IMR-90 (cell line): ENCODE results near the gene DPP8. TPM values are rescaled to one million over a fixed set of nuclear protein-coding genes. Genes with fewer than 3 reads are reported as not detected.

Experiments
- ATAC-seq: fragments of 200-7000 bp; cut with Tn5 transposase; 2 replicates; pipeline ENCODE4 v1.9.1; 2020; ENCODE audit warnings: low read depth, mild to moderate bottlenecking, moderate library complexity
- BruUV-seq: library from RNA; stranded (reverse); fragments of 400-500 nt; replicated peaks from 2 replicates; lab custom pipeline; 2021; lab: Mats Ljungman, UMichigan
- CTCF ChIA-PET: fragments of 300-600 bp; formaldehyde crosslinking; extraction: SDS; loops from one replicate; lab custom pipeline; 2021; ENCODE audit warnings: antibody characterized with exemption; lab: Yijun Ruan, JAX
- POLR2A ChIA-PET: fragments of 300-600 bp; sonication (Branson Sonifier 250); formaldehyde crosslinking; loops from one replicate; lab custom pipeline; 2022; ENCODE audit warnings: antibody characterized with exemption; ENCODE audit not compliant: unreplicated experiment; lab: Charles Lee
- DNase-seq: peaks from one replicate; pipeline ENCODE4 v3.0.0; 2013
- H2AFZ ChIP-seq: replicated peaks from 2 replicates; pipeline ENCODE3; 2013; ENCODE audit warnings: low read length, mild to moderate bottlenecking; ENCODE audit not compliant: poor library complexity
- H2AK5ac ChIP-seq: 2 replicates; pipeline ENCODE4 v1.6.1; 2013; ENCODE audit warnings: low read depth, low read length, inconsistent platforms
- H2AK9ac ChIP-seq: replicated peaks from 2 replicates; pipeline ENCODE3; 2013; ENCODE audit warnings: mild to moderate bottlenecking, low read depth, low read length, moderate library complexity; ENCODE audit not compliant: poor library complexity
- H2BK120ac ChIP-seq: 2 replicates; pipeline ENCODE4 v1.6.1; 2013; ENCODE audit warnings: low read depth, low read length, inconsistent platforms
- H2BK15ac ChIP-seq: 3 replicates; pipeline ENCODE4 v1.6.1; 2013; ENCODE audit warnings: low read depth, low read length, inconsistent platforms
- H2BK20ac ChIP-seq: 2 replicates; pipeline ENCODE4 v1.6.1; 2013; ENCODE audit warnings: low read depth, mild to moderate bottlenecking, inconsistent platforms, low read length, moderate library complexity
- H2BK5ac ChIP-seq: 2 replicates; pipeline ENCODE4 v1.6.1; 2013; ENCODE audit warnings: mild to moderate bottlenecking, low read depth, low read length, inconsistent platforms; ENCODE audit not compliant: poor library complexity, severe bottlenecking
- H3K14ac ChIP-seq: replicated peaks from 2 replicates; pipeline ENCODE4 v1.6.1; 2013; ENCODE audit warnings: low read depth, low read length, inconsistent platforms
- H3K18ac ChIP-seq: 2 replicates; pipeline ENCODE4 v1.6.1; 2013; ENCODE audit warnings: low read depth, low read length, control low read depth
- H3K23ac ChIP-seq: 2 replicates; pipeline ENCODE4 v1.6.1; 2013; ENCODE audit warnings: low read depth, low read length, inconsistent platforms
- H3K27ac ChIP-seq: 2 replicates; pipeline ENCODE4 v1.5.1; 2013; ENCODE audit warnings: mild to moderate bottlenecking, control low read depth, low read length; ENCODE audit not compliant: insufficient read depth
- H3K27me3 ChIP-seq: 2 replicates; pipeline ENCODE4 v1.6.1; 2013; ENCODE audit warnings: low read length; ENCODE audit not compliant: control insufficient read depth, insufficient read depth
- H3K36me3 ChIP-seq: 2 replicates; pipeline ENCODE4 v1.6.1; 2013; ENCODE audit warnings: low read length, mixed read lengths; ENCODE audit not compliant: control insufficient read depth, insufficient read depth
- H3K4ac ChIP-seq: 2 replicates; pipeline ENCODE4 v1.6.1; 2013; ENCODE audit warnings: low read depth, low read length, inconsistent platforms
- H3K4me1 ChIP-seq: 2 replicates; pipeline ENCODE4 v1.6.1; 2013; ENCODE audit warnings: low read length, mixed read lengths; ENCODE audit not compliant: control insufficient read depth, insufficient read depth
- H3K4me2 ChIP-seq: 2 replicates; pipeline ENCODE4 v1.6.1; 2013; ENCODE audit warnings: low read depth, mild to moderate bottlenecking, control low read depth, low read length, moderate library complexity
- H3K4me3 ChIP-seq: 2 replicates; pipeline ENCODE4 v1.5.1; 2013; ENCODE audit warnings: low read depth, mild to moderate bottlenecking, control low read depth, low read length, moderate library complexity; ENCODE audit not compliant: insufficient read depth
- H3K56ac ChIP-seq: 2 replicates; pipeline ENCODE4 v1.6.1; 2013; ENCODE audit warnings: low read length, inconsistent platforms; ENCODE audit not compliant: insufficient read depth; ENCODE audit errors: extremely low read depth
- H3K79me1 ChIP-seq, 2 experiments: 2 replicates each; pipeline ENCODE4 v1.6.1; 2013; ENCODE audit warnings: low read length in 2 of 2, inconsistent platforms in 1 of 2, low read depth in 1 of 2
- H3K9ac ChIP-seq: 2 replicates; pipeline ENCODE4 v1.6.1; 2013; ENCODE audit warnings: low read depth, low read length, control low read depth
- H3K9me1 ChIP-seq: 2 replicates; pipeline ENCODE4 v1.6.1; 2013; ENCODE audit warnings: low read length, inconsistent platforms; ENCODE audit not compliant: insufficient read depth
- H3K9me3 ChIP-seq: 2 replicates; pipeline ENCODE4 v1.6.1; 2013; ENCODE audit warnings: low read length; ENCODE audit not compliant: control insufficient read depth, insufficient read depth
- H4K20me1 ChIP-seq: 2 replicates; pipeline ENCODE4 v1.6.1; 2013; ENCODE audit warnings: low read length, inconsistent platforms; ENCODE audit not compliant: insufficient read depth
- H4K5ac ChIP-seq: 2 replicates; pipeline ENCODE4 v1.6.1; 2013; ENCODE audit warnings: mild to moderate bottlenecking, low read depth, low read length, control low read depth
- H4K8ac ChIP-seq, 2 experiments: 2 replicates each; pipeline ENCODE4 v1.6.1; 2013; ENCODE audit warnings: low read depth in 2 of 2, low read length in 2 of 2, control low read depth in 1 of 2, inconsistent platforms in 1 of 2
- H4K91ac ChIP-seq: 2 replicates; pipeline ENCODE4 v1.6.1; 2013; ENCODE audit warnings: low read depth, low read length, inconsistent platforms; ENCODE audit not compliant: insufficient read depth
- BHLHE40 ChIP-seq: fragments of 150-350 bp; IDR thresholded peaks from 2 replicates; pipeline ENCODE4 v1.6.1; 2016; ENCODE audit warnings: mild to moderate bottlenecking, low read depth, low read length
- CEBPB ChIP-seq: IDR thresholded peaks from 2 replicates; pipeline ENCODE4 v1.6.1; 2012; ENCODE audit warnings: low read depth, low read length, improper control_type of control experiment
- CHD1 ChIP-seq: IDR thresholded peaks from 2 replicates; pipeline ENCODE4 v1.6.1; 2012; ENCODE audit warnings: low read depth, low read length, improper control_type of control experiment
- FOS ChIP-seq: fragments of 150-350 bp; IDR thresholded peaks from 2 replicates; pipeline ENCODE4 v1.6.1; 2016; ENCODE audit warnings: low read depth, low read length
- MAFK ChIP-seq: IDR thresholded peaks from 2 replicates; pipeline ENCODE4 v1.6.1; 2012; ENCODE audit warnings: low read depth, low read length, improper control_type of control experiment
- MAZ ChIP-seq: IDR thresholded peaks from 2 replicates; pipeline ENCODE4 v1.6.1; 2012; ENCODE audit warnings: low read depth, mild to moderate bottlenecking, low read length, improper control_type of control experiment, moderate library complexity, borderline replicate concordance
- MXI1 ChIP-seq: IDR thresholded peaks from 2 replicates; pipeline ENCODE4 v1.6.1; 2012; ENCODE audit warnings: low read depth, mild to moderate bottlenecking, low read length, moderate library complexity, borderline replicate concordance
- NFE2L2 ChIP-seq: fragments of 150-350 bp; IDR thresholded peaks from 2 replicates; pipeline ENCODE4 v1.6.1; 2016; ENCODE audit warnings: low read depth, mild to moderate bottlenecking, low read length
- POLR2A ChIP-seq: IDR thresholded peaks from 2 replicates; pipeline ENCODE4 v1.6.1; 2012; ENCODE audit warnings: mild to moderate bottlenecking, low read depth, low read length
- RAD21 ChIP-seq: IDR thresholded peaks from 2 replicates; pipeline ENCODE4 v1.6.1; 2012; ENCODE audit warnings: low read length, improper control_type of control experiment
- RCOR1 ChIP-seq: IDR thresholded peaks from 2 replicates; pipeline ENCODE4 v1.6.1; 2012; ENCODE audit warnings: mild to moderate bottlenecking, low read length, improper control_type of control experiment; ENCODE audit not compliant: insufficient replicate concordance
- RFX5 ChIP-seq: IDR thresholded peaks from 2 replicates; pipeline ENCODE4 v1.8.0; 2012; ENCODE audit warnings: low read depth, mild to moderate bottlenecking, low read length, moderate library complexity
- SMC3 ChIP-seq: fragments of 150-350 bp; IDR thresholded peaks from 2 replicates; pipeline ENCODE4 v1.6.1; 2016; ENCODE audit warnings: low read depth, mild to moderate bottlenecking, antibody characterized with exemption, low read length, moderate library complexity
- USF2 ChIP-seq: fragments of 150-350 bp; IDR thresholded peaks from 2 replicates; pipeline ENCODE4 v1.6.1; 2017; ENCODE audit warnings: mild to moderate bottlenecking, antibody characterized with exemption, low read length, low read depth
- WGBS, 2 experiments: methylation state at CpG; one replicate each; pipeline versions ENCODE4 v1.1.5 to v1.1.7; 2013; ENCODE audit warnings: missing lambda C conversion rate in 2 of 2; ENCODE audit not compliant: insufficient read length in 1 of 2; ENCODE audit errors: extremely low coverage in 2 of 2; 5-methylcytosine and 5-hydroxymethylcytosine counted together
- dilution Hi-C: fragments of 300-500 bp; cut with HindIII; formaldehyde crosslinking; loops from one replicate; pipeline ENCODE4 v1.14.3; 2018; ENCODE audit warnings: low sequenced_read_pairs; ENCODE audit not compliant: unreplicated experiment
- in situ Hi-C: fragments of 300-500 bp; cut with MboI; formaldehyde crosslinking; loops from 3 replicates; pipeline ENCODE4 v1.14.3; 2019; ENCODE audit warnings: low sequenced_read_pairs, inconsistent platforms, mixed read lengths
- intact Hi-C: fragments of 100-400 bp; cut with micrococcal nuclease; formaldehyde crosslinking; loops from 2 replicates; pipeline ENCODE4 v1.10.0; 2022
- polyA plus RNA-seq, 3 experiments: library from polyadenylated mRNA; depleted of rRNA; stranded (reverse); fragments of >200 nt; gene quantifications; 2 replicates each; pipeline ENCODE4 v1.2.3, GENCODE V29; 2012; ENCODE audit warnings: low replicate concordance in 1 of 3
- total RNA-seq: library from RNA; depleted of rRNA; stranded (reverse); fragments of >200 nt; gene quantifications from 2 replicates; pipeline ENCODE4 v1.2.3, GENCODE V29; 2012
- TF ChIP-seq, protein P1 (sequence below): fragments of 150-350 bp; IDR thresholded peaks from 2 replicates; pipeline ENCODE4 v1.6.1; 2016; ENCODE audit warnings: low read depth, mild to moderate bottlenecking, low read length, moderate library complexity, borderline replicate concordance
- TF ChIP-seq, protein P2 (sequence below): conservative IDR thresholded peaks from 2 replicates; pipeline ENCODE4 v1.5.1; 2012; ENCODE audit warnings: mild to moderate bottlenecking, low read depth, low read length, improper control_type of control experiment

The DPP8 gene
- total and polyA plus RNA-seq, 2 of the 4 experiments (the other 2 are of a cell fraction) = 10.7 to 29.4 TPM

GRCh38 chr15:65394936-65395335, 122.6 kb downstream of the DPP8 start:
- dilution Hi-C loops = no loop called here
- no TSS peak for BruUV-seq
- POLR2A ChIA-PET = no interaction called here

More at GRCh38 chr15:65394936-65395335, 122.6 kb downstream of the DPP8 start:
- Histone ChIP-seq H3K18ac (no peak overlapping the region), H3K27ac (no peak overlapping the region), H3K14ac (no peak overlapping the region), H2BK120ac (no peak overlapping the region), H2BK5ac (no peak overlapping the region), H3K4me2 (no peak overlapping the region), H3K4me3 (no peak overlapping the region), H3K36me3 (no peaks in the 10 kb centered on the region), H3K23ac (no peak overlapping the region), H2BK15ac (no peak overlapping the region), H3K79me1 (no peaks in the 10 kb centered on the region), H4K5ac (no peak overlapping the region), H2AK5ac (no peak overlapping the region), H3K56ac (no peak overlapping the region), H3K9me1 (no peaks in the 10 kb centered on the region; the same call in 1 of the 2 replicates), H3K4ac (no peak overlapping the region), H4K20me1 (no peaks in the 10 kb centered on the region), H3K9ac (no peak overlapping the region), H3K4me1 (no peaks in the 10 kb centered on the region), H2AFZ (no peak overlapping the region), H2BK20ac (no peak overlapping the region), H2AK9ac (no peak overlapping the region), H4K91ac (no peak overlapping the region), H3K9me3 (no peaks in the 10 kb centered on the region), H4K8ac (no peak overlapping the region), H3K27me3 (peaks cover 39% of the 10 kb centered on the region)
- DNase-seq (no peak), ATAC-seq (no peak)
- no peak for TF ChIP-seq FOS
- TF ChIP-seq, protein P1, sequence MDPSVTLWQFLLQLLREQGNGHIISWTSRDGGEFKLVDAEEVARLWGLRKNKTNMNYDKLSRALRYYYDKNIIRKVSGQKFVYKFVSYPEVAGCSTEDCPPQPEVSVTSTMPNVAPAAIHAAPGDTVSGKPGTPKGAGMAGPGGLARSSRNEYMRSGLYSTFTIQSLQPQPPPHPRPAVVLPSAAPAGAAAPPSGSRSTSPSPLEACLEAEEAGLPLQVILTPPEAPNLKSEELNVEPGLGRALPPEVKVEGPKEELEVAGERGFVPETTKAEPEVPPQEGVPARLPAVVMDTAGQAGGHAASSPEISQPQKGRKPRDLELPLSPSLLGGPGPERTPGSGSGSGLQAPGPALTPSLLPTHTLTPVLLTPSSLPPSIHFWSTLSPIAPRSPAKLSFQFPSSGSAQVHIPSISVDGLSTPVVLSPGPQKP = no peak
- no peak for TF ChIP-seq BHLHE40
- no peak for TF ChIP-seq SMC3
- TF ChIP-seq NFE2L2 = no peak
- TF ChIP-seq RCOR1 = no peak
- TF ChIP-seq CEBPB = no peak
- TF ChIP-seq MAFK = no peak
- TF ChIP-seq RAD21 = no peak
- TF ChIP-seq, protein P2, sequence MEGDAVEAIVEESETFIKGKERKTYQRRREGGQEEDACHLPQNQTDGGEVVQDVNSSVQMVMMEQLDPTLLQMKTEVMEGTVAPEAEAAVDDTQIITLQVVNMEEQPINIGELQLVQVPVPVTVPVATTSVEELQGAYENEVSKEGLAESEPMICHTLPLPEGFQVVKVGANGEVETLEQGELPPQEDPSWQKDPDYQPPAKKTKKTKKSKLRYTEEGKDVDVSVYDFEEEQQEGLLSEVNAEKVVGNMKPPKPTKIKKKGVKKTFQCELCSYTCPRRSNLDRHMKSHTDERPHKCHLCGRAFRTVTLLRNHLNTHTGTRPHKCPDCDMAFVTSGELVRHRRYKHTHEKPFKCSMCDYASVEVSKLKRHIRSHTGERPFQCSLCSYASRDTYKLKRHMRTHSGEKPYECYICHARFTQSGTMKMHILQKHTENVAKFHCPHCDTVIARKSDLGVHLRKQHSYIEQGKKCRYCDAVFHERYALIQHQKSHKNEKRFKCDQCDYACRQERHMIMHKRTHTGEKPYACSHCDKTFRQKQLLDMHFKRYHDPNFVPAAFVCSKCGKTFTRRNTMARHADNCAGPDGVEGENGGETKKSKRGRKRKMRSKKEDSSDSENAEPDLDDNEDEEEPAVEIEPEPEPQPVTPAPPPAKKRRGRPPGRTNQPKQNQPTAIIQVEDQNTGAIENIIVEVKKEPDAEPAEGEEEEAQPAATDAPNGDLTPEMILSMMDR = no peak
- no peak for TF ChIP-seq USF2
- no peak for TF ChIP-seq MAZ
- no peak for TF ChIP-seq POLR2A
- no peak for TF ChIP-seq CHD1
- no peak for TF ChIP-seq MXI1
- no peak for TF ChIP-seq RFX5
- in situ Hi-C loops = no loop called here
- intact Hi-C loops = no loop called here
- CTCF ChIA-PET = no interaction called here
- WGBS, 2 experiments = 100% methylated on average over 2 of the region's 9 CpGs; no CpG with 5 or more reads in 1 of the 2 experiments
